HepG2 (cell line): Measurements from ENCODE around the gene IKZF5. TPM values are rescaled to one million over a fixed set of nuclear protein-coding genes. Genes with fewer than 3 reads are reported as not detected.

Experiments
- ATAC-seq: fragments of 200-7000 bp; cut with Tn5 transposase; 3 replicates; pipeline ENCODE4 v1.9.1; 2020; ENCODE audit warnings: mild to moderate bottlenecking, moderate library complexity
- BruUV-seq: library from RNA; stranded (reverse); fragments of 400-500 nt; replicated peaks from 2 replicates; lab custom pipeline; 2021; lab: Mats Ljungman, UMichigan
- CTCF ChIA-PET: fragments of 300-600 bp; formaldehyde crosslinking; extraction: SDS; loops from one replicate; lab custom pipeline; 2021; ENCODE audit warnings: low total read pairs, inconsistent platforms, low intra/inter-chr PET ratio; lab: Yijun Ruan, JAX
- POLR2A ChIA-PET: fragments of 350-600 bp; sonication (Branson Sonifier 250); formaldehyde crosslinking; loops from one replicate; lab custom pipeline; 2020; ENCODE audit warnings: antibody characterized with exemption, inconsistent platforms; lab: Yijun Ruan, JAX
- DNase-seq: peaks from one replicate; pipeline ENCODE4 v3.0.0-alpha.2; 2015; ENCODE audit warnings: low spot score
- FAIRE-seq: peaks from 3 replicates; lab custom pipeline; 2011; peaks lifted over from hg19 to GRCh38; lab: Jason Lieb, UNC
- H2AFZ ChIP-seq: one replicate; pipeline ENCODE4 v1.6.1; 2011; ENCODE audit warnings: low read length, inconsistent platforms
- H3K27ac ChIP-seq: fragments of 300-600 bp; 3 replicates; pipeline ENCODE4 v1.8.0; 2011; ENCODE audit warnings: mixed run types, mild to moderate bottlenecking, mixed read lengths, low read length, inconsistent platforms; ENCODE audit not compliant: insufficient read depth; ENCODE audit errors: extremely low read length
- H3K27me3 ChIP-seq, 2 experiments: fragments of 200-600 bp in 1 of 2; 2 replicates in 1 of 2; 3 replicates in 1 of 2; pipeline versions ENCODE4 v1.6.0 to v1.8.0; 2011; ENCODE audit warnings: low read length in 2 of 2, mild to moderate bottlenecking in 2 of 2, moderate library complexity in 2 of 2, inconsistent platforms in 1 of 2; ENCODE audit not compliant: insufficient read depth in 2 of 2, control insufficient read depth in 1 of 2
- H3K36me3 ChIP-seq, 2 experiments: fragments of 200-600 bp in 1 of 2; replicated peaks in 1 of 2; 2 replicates in 1 of 2; 3 replicates in 1 of 2; pipeline versions ENCODE4 v1.5.1 to v1.8.0; 2011; ENCODE audit warnings: low read length in 2 of 2, inconsistent platforms in 1 of 2; ENCODE audit not compliant: insufficient read depth in 2 of 2, control insufficient read depth in 1 of 2
- H3K4me1 ChIP-seq: 2 replicates; pipeline ENCODE4 v1.5.1; 2012; ENCODE audit warnings: low read length, inconsistent platforms; ENCODE audit not compliant: insufficient read depth
- H3K4me2 ChIP-seq: 2 replicates; pipeline ENCODE4 v1.6.0; 2011; ENCODE audit warnings: low read depth, low read length, inconsistent platforms
- H3K4me3 ChIP-seq, 3 experiments: fragments of 200-600 bp in 1 of 3; sonication (generic), shearing (Covaris generic) in 1 of 3; replicated peaks in 1 of 3; 2 replicates each; pipeline ENCODE4 v1.5.1; 2011 to 2016; ENCODE audit warnings: low read length in 3 of 3, inconsistent platforms in 2 of 3, low read depth in 2 of 3, mild to moderate bottlenecking in 2 of 3, control low read depth in 1 of 3, mixed read lengths in 1 of 3; ENCODE audit not compliant: insufficient read depth in 1 of 3
- H3K79me2 ChIP-seq: one replicate; pipeline ENCODE4 v1.6.1; 2011; ENCODE audit warnings: low read length, inconsistent platforms; ENCODE audit not compliant: insufficient read depth
- H3K9ac ChIP-seq: 2 replicates; pipeline ENCODE4 v1.6.0; 2011; ENCODE audit warnings: mild to moderate bottlenecking, low read depth, low read length, inconsistent platforms; ENCODE audit not compliant: insufficient read depth
- H3K9me3 ChIP-seq: 2 replicates; pipeline ENCODE4 v1.5.1; 2012; ENCODE audit warnings: mild to moderate bottlenecking, low read length
- H4K20me1 ChIP-seq: 2 replicates; pipeline ENCODE4 v1.6.0; 2011; ENCODE audit warnings: inconsistent platforms, mild to moderate bottlenecking, low read length, moderate library complexity; ENCODE audit not compliant: insufficient read depth
- AGO2 ChIP-seq: fragments of 200-400 bp; formaldehyde crosslinking; optimal IDR thresholded peaks from 2 replicates; pipeline ENCODE3; 2017; ENCODE audit warnings: mild to moderate bottlenecking, low read depth, low read length, moderate library complexity
- ETS1 ChIP-seq: sonication (generic); formaldehyde crosslinking; IDR thresholded peaks from 2 replicates; pipeline ENCODE4 v1.4.0; 2020; ENCODE audit warnings: missing genetic modification reagents
- HDAC1 ChIP-seq: sonication (generic); formaldehyde crosslinking; IDR thresholded peaks from 2 replicates; pipeline ENCODE4 v1.5.1; 2020; ENCODE audit warnings: mild to moderate bottlenecking, missing genetic modification reagents
- MEIS1 ChIP-seq: sonication (generic); formaldehyde crosslinking; IDR thresholded peaks from 2 replicates; pipeline ENCODE4 v1.9.0; 2021; ENCODE audit warnings: mild to moderate bottlenecking, missing genetic modification reagents, moderate library complexity, borderline replicate concordance
- SAP130 ChIP-seq: IDR thresholded peaks from 2 replicates; pipeline ENCODE4 v1.6.1; 2016; ENCODE audit warnings: low read depth
- ZBTB34 ChIP-seq: sonication (generic); formaldehyde crosslinking; IDR thresholded peaks from 2 replicates; pipeline ENCODE4 v1.8.0; 2022; ENCODE audit warnings: mild to moderate bottlenecking, missing genetic modification reagents
- ZNF232 ChIP-seq: sonication (generic); formaldehyde crosslinking; IDR thresholded peaks from 2 replicates; pipeline ENCODE4 v1.4.0; 2020; ENCODE audit warnings: missing genetic modification reagents, borderline replicate concordance
- ZNF383 ChIP-seq: sonication (generic); formaldehyde crosslinking; IDR thresholded peaks from 2 replicates; pipeline ENCODE4 v1.4.0; 2020; ENCODE audit warnings: missing genetic modification reagents, mild to moderate bottlenecking, borderline replicate concordance
- ZNF414 ChIP-seq: sonication (generic); formaldehyde crosslinking; IDR thresholded peaks from 2 replicates; pipeline ENCODE4 v1.5.0; 2020; ENCODE audit warnings: missing genetic modification reagents
- ZNF44 ChIP-seq: sonication (generic); formaldehyde crosslinking; IDR thresholded peaks from 2 replicates; pipeline ENCODE4 v1.5.1; 2020; ENCODE audit warnings: mild to moderate bottlenecking, missing genetic modification reagents
- ZNF710 ChIP-seq: sonication (generic); formaldehyde crosslinking; IDR thresholded peaks from 2 replicates; pipeline ENCODE4 v1.5.0; 2020; ENCODE audit warnings: mild to moderate bottlenecking, missing genetic modification reagents, borderline replicate concordance
- ZSCAN20 ChIP-seq: sonication (generic); formaldehyde crosslinking; IDR thresholded peaks from 2 replicates; pipeline ENCODE4 v1.4.0; 2020; ENCODE audit warnings: missing genetic modification reagents, mild to moderate bottlenecking, borderline replicate concordance
- WGBS: methylation state at CpG from one replicate; pipeline ENCODE4 v1.1.6; 2017; ENCODE audit warnings: low lambda C conversion rate; 5-methylcytosine and 5-hydroxymethylcytosine counted together
- in situ Hi-C: cut with HindIII; loops from 2 replicates; pipeline ENCODE4 v1.10.0; 2017; ENCODE audit warnings: low pct_unique_long_range_greater_than_20kb; ENCODE audit not compliant: extremely low pct_ligation_motif_present
- intact Hi-C: fragments of 100-400 bp; cut with micrococcal nuclease; formaldehyde crosslinking; loops from one replicate; pipeline ENCODE4 v1.10.0; 2022; ENCODE audit not compliant: unreplicated experiment
- polyA plus RNA-seq, 8 experiments: library from polyadenylated mRNA; depleted of rRNA in 3 of 8; stranded (reverse) in 7 of 8; unstranded in 1 of 8; fragments of >200 nt; fragmentation: Illumina TruSeq in 4 of 8; extraction: Trizol in 4 of 8; gene quantifications; 2 replicates each; pipeline versions ENCODE4 v1.2.1 to v1.2.3, GENCODE V29; 2011 to 2016; ENCODE audit warnings: low read depth in 4 of 8, missing spikeins in 1 of 8, mixed read lengths in 1 of 8; ENCODE audit not compliant: insufficient read depth in 1 of 8
- total RNA-seq, 5 experiments: library from RNA; depleted of rRNA; stranded (reverse); fragments of >200 nt; fragmentation: Illumina TruSeq; extraction: Trizol; gene quantifications; 2 replicates each; pipeline ENCODE4 v1.2.3, GENCODE V29; 2016; ENCODE audit warnings: low read depth in 1 of 5
- TF ChIP-seq, protein P1 (sequence below): sonication (generic); formaldehyde crosslinking; IDR thresholded peaks from 2 replicates; pipeline ENCODE4 v1.4.0; 2020; ENCODE audit warnings: missing genetic modification reagents, borderline replicate concordance

The IKZF5 gene
- total and polyA plus RNA-seq, 2 of the 13 experiments (the other 11 are each of a cell fraction or from before 2014, with no cell fraction given) = 3.7 to 12.0 TPM

DNA sequence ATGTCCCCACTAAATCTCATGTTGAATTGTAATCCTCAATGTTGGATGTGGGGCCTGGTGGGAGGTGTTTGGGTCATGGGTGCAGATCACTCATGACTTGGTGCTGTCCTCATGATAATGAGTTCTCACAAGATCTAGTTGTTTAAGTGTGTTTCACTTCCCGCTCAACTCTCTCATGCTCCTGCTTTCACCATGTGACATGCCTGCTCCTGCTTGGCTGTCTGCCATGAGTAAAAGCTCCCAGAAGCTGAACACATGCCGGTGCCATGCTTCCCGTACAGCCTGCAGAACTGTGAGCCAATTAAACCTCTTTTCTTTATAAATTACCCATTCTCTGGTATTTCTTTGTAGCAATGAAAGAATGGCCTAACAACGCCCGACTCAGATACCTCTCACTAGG, 34.6 kb downstream of the IKZF5 start:
- WGBS = 55% methylated on average over 5 of the region's 5 CpGs
- no TSS peak for BruUV-seq
- POLR2A ChIA-PET = no interaction called here
- no peak for TF ChIP-seq ZNF232 (CRISPR knock-in tag)
- TF ChIP-seq, protein P1, sequence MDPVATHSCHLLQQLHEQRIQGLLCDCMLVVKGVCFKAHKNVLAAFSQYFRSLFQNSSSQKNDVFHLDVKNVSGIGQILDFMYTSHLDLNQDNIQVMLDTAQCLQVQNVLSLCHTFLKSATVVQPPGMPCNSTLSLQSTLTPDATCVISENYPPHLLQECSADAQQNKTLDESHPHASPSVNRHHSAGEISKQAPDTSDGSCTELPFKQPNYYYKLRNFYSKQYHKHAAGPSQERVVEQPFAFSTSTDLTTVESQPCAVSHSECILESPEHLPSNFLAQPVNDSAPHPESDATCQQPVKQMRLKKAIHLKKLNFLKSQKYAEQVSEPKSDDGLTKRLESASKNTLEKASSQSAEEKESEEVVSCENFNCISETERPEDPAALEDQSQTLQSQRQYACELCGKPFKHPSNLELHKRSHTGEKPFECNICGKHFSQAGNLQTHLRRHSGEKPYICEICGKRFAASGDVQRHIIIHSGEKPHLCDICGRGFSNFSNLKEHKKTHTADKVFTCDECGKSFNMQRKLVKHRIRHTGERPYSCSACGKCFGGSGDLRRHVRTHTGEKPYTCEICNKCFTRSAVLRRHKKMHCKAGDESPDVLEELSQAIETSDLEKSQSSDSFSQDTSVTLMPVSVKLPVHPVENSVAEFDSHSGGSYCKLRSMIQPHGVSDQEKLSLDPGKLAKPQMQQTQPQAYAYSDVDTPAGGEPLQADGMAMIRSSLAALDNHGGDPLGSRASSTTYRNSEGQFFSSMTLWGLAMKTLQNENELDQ (CRISPR knock-in tag) = no peak
- TF ChIP-seq AGO2 = no peak
- no peak for TF ChIP-seq ETS1 (CRISPR knock-in tag)
- TF ChIP-seq HDAC1 (CRISPR knock-in tag) = no peak
- TF ChIP-seq ZBTB34 (CRISPR knock-in tag) = no peak
- TF ChIP-seq ZSCAN20 = no peak
- no peak for TF ChIP-seq ZNF44 (CRISPR knock-in tag)
- TF ChIP-seq ZNF414 = no peak
- TF ChIP-seq SAP130 = no peak
- no peak for TF ChIP-seq ZNF383 (CRISPR knock-in tag)
- no peak for TF ChIP-seq MEIS1
- TF ChIP-seq ZNF710 (CRISPR knock-in tag) = no peak

More for the DNA sequence above, 34.6 kb downstream of the IKZF5 start:
- no peak overlapping the region for H3K27ac ChIP-seq
- no peak overlapping the region for H2AFZ ChIP-seq
- CTCF ChIA-PET = no interaction called here
- FAIRE-seq (no peak), DNase-seq (no peak), ATAC-seq (no peak)
- H3K27me3 ChIP-seq = no peaks in the 10 kb centered on the region
- H3K4me3 ChIP-seq = no peak overlapping the region
- peaks cover 21% of the 10 kb centered on the region for H3K4me1 ChIP-seq
- no peaks in the 10 kb centered on the region for H3K79me2 ChIP-seq
- H3K4me2 ChIP-seq = no peak overlapping the region
- H3K9me3 ChIP-seq = peaks cover 2% of the 10 kb centered on the region; the same call in 1 of the 2 replicates
- H3K36me3 ChIP-seq = no peaks in the 10 kb centered on the region
- in situ Hi-C loops (no loop called here), intact Hi-C loops (no loop called here)
- no peak overlapping the region for H3K9ac ChIP-seq
- no peaks in the 10 kb centered on the region for H4K20me1 ChIP-seq
